ENCODE results near the gene CD83. TPM values are rescaled to one million over a fixed set of nuclear protein-coding genes. Genes with fewer than 3 reads are reported as not detected.

CD83 gene
- total RNA-seq, 6 experiments from 2014 or later: 0.79 to 1.9 (median 1.1) TPM

DNA sequence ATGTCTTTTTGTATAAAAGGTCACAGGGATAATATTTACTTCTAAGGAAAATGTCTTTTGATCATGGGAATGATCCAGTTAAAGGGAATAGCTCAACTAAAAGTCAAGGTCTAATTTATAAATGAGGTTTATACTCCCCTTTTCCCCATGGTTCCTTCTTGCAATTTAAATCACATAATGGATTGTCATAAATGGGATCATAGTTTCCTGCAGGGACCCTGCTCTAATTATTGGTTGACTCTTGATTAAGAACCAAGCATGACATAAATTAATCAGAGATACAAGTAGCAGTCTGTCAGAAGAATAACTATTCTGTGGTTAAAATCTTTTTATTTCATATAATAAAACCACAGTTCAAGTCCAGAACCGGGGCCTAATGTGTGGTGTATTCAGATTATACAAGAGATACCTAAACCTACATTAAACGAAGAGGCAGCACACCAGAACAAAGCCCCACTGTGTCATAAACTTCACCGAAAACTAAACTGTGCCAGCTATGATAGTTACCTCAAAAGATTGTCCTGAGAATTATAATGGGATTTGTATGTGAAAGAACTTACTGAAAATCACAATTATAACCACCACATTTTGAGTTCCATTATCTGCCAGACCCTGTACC, 43.0 kb upstream of the CD83 start:
- H3K36me3 Mint-ChIP-seq (ENCODE audit: low read depth): no peaks in the 10 kb centered on the region
- no peaks in the 10 kb centered on the region for H3K9me3 Mint-ChIP-seq
- H3K4me3 Mint-ChIP-seq: peak overlapping the region; percentile 84
- DNase-seq: no peak
- H3K4me1 Mint-ChIP-seq (ENCODE audit: low read depth): peaks cover 12% of the 10 kb centered on the region
- peak overlapping the region; percentile 27; the same call in 1 of the 2 replicates for H3K27ac Mint-ChIP-seq
- TF ChIP-seq, protein P1, sequence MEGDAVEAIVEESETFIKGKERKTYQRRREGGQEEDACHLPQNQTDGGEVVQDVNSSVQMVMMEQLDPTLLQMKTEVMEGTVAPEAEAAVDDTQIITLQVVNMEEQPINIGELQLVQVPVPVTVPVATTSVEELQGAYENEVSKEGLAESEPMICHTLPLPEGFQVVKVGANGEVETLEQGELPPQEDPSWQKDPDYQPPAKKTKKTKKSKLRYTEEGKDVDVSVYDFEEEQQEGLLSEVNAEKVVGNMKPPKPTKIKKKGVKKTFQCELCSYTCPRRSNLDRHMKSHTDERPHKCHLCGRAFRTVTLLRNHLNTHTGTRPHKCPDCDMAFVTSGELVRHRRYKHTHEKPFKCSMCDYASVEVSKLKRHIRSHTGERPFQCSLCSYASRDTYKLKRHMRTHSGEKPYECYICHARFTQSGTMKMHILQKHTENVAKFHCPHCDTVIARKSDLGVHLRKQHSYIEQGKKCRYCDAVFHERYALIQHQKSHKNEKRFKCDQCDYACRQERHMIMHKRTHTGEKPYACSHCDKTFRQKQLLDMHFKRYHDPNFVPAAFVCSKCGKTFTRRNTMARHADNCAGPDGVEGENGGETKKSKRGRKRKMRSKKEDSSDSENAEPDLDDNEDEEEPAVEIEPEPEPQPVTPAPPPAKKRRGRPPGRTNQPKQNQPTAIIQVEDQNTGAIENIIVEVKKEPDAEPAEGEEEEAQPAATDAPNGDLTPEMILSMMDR (IDR thresholded peaks at IDR 0.05): no peak
- peaks cover 2% of the 10 kb centered on the region; the same call in 1 of the 2 replicates for H3K27me3 Mint-ChIP-seq (ENCODE audit: insufficient read depth)

DNA sequence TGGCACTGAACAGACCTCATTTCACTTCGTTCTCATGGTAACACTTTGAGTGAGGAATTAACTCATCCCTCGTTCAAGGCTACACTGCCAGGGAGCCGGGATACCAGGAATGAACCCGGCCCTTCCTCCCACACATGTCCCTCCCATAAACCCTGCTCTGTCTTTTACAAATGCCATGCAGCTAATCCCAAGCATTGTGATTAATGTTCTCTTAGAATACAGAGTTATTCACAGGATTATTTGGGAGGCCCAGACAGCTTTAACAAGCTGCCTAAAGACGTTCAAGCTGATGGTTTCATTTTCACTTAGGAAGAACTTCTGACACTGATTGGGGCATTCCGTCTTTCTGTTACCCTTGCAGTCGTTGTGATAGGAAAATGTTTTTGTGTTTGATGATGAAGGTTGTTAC, 42.5 kb upstream of the CD83 start:
- no peaks in the 10 kb centered on the region for H3K36me3 Mint-ChIP-seq (ENCODE audit: low read depth)
- H3K4me1 Mint-ChIP-seq (ENCODE audit: low read depth): peaks cover 12% of the 10 kb centered on the region
- H3K27me3 Mint-ChIP-seq (ENCODE audit: insufficient read depth): peaks cover 2% of the 10 kb centered on the region; the same call in 1 of the 2 replicates
- H3K27ac Mint-ChIP-seq: peak overlapping the region; percentile 27; the same call in 1 of the 2 replicates
- TF ChIP-seq, protein P1 (IDR thresholded peaks at IDR 0.05): no peak
- DNase-seq: no peak
- no peaks in the 10 kb centered on the region for H3K9me3 Mint-ChIP-seq
- peak overlapping the region; percentile 84 for H3K4me3 Mint-ChIP-seq

DNA sequence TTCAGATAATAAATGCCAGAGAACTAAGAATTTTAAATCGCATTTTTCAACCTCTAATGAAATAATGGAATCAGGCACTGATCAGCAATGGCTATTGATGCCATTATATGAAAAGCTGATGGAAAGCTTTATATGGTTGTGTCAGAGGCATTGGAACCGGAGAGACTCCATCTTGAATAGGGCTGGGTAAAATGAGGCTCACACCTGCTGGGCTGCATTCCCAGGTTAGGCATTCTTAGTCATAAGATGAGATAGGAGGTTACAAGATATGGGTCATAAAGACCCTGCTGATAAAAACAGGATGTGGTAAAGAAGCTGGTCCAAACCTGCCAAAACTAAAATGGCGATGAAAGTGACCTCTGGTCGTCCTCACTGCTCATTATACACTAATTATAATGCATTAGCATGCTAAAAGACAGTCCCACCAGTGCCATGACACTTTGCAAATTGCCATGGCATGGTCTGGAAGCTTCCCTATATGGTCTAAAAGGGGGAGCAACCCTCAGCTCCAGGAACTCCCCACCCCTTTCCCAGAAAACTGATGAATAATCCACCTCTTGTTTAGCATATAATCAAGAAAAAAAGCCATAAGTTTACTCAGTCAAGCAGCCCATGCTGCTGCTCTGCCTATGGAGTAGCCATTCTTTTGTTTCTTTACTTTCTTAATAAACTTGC, 40.2 kb upstream of the CD83 start:
- DNase-seq: no peak
- H3K27me3 Mint-ChIP-seq (ENCODE audit: insufficient read depth): peaks cover 6% of the 10 kb centered on the region; the same call in 1 of the 2 replicates
- TF ChIP-seq, protein P1 (IDR thresholded peaks at IDR 0.05): no peak
- no peaks in the 10 kb centered on the region for H3K36me3 Mint-ChIP-seq (ENCODE audit: low read depth)
- H3K9me3 Mint-ChIP-seq: no peaks in the 10 kb centered on the region
- H3K4me3 Mint-ChIP-seq: no peak overlapping the region
- no peak overlapping the region for H3K27ac Mint-ChIP-seq
- peaks cover 12% of the 10 kb centered on the region for H3K4me1 Mint-ChIP-seq (ENCODE audit: low read depth)

DNA sequence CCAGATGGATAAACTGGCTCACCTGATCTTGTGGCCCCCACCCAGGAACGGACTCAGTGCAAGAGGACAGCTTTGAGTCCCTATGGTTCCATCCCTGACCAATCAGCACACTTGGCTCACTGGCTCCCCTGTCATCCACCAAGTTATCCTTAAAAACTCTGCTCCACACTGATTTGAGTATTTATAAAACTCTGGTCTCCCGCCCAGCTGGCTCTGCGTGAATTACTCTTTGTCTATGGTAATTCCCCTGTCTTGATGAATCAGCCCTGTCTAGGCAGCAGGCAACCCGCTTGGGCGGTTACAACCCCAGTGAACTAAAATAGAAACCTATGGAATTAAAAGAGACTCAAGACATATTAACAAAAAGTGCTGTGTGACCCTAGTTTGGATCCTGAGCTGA, 38.1 kb upstream of the CD83 start:
- Mint-ChIP-seq H3K4me1 (ENCODE audit: low read depth) (peaks cover 12% of the 10 kb centered on the region), H3K27me3 (ENCODE audit: insufficient read depth) (peaks cover 6% of the 10 kb centered on the region; the same call in 1 of the 2 replicates), H3K27ac (no peak overlapping the region), H3K4me3 (no peak overlapping the region), H3K36me3 (ENCODE audit: low read depth) (no peaks in the 10 kb centered on the region), H3K9me3 (no peaks in the 10 kb centered on the region)
- TF ChIP-seq, protein P1 (IDR thresholded peaks at IDR 0.05): no peak
- DNase-seq: no peak

DNA sequence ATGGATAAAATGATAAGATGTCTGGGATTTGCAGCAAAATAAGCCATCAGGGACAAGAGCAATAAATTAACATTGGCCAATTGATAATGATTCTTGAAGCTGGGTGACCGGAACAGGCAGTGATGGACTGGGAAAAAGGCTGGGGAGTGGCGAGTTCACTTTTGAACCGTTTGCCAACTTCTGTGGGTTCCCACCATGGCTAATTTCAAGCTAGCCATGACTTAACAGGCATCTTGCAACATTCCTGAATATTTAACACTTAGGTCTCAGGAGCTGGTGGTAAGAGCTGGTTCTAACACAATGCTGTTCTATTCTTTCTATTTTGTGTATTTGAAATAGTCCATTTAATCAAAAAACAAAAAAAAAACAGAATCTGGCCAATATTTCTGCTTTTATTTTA, 37.6 kb upstream of the CD83 start:
- Mint-ChIP-seq H3K36me3 (ENCODE audit: low read depth) (no peaks in the 10 kb centered on the region), H3K9me3 (no peaks in the 10 kb centered on the region), H3K27me3 (ENCODE audit: insufficient read depth) (peaks cover 6% of the 10 kb centered on the region; the same call in 1 of the 2 replicates), H3K4me3 (no peak overlapping the region), H3K27ac (no peak overlapping the region), H3K4me1 (ENCODE audit: low read depth) (peaks cover 7% of the 10 kb centered on the region)
- no peak for DNase-seq
- TF ChIP-seq, protein P1 (IDR thresholded peaks at IDR 0.05): no peak
